Activated CD4-positive, alpha-beta T cell treated with anti-CD3 and anti-CD28 coated beads, Interleukin-10, Interleukin-2, amounts not matched to agents 100 ng/mL and 50 ng/mL, durations not matched to agents 16 hours and 8 hours (primary cell): ENCODE measurements around the gene THYN1.

Source experiments
- DNase-seq: peaks from one replicate; pipeline ENCODE4 v3.0.0-alpha.2; 2020

The THYN1 gene

GRCh38 chr11:134207538-134208239 is 45.5 kb downstream of the THYN1 start:
- DNase-seq: peak; percentile 70

DNA sequence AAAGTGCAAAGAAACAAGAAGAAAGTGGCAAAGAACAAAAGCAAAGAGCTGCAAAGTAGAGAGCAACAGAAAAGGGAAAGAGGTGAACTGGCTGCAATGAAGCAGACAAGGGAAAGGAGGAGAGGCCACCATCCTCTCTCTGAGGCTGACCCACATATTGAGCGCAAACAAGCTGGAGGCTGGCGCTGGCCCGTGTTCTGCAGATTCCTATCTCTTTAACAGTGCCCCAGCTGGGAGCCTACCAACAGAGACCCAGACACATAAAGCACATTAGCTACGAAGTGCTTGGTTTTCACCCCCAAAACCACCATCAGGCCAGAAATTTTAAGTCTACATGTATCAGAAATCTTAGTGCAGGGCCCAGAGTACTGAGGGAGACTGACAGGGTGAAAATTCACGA is 47.0 kb downstream of the THYN1 start:
- DNase-seq: no peak

GRCh38 chr11:134205729-134206128 is 47.4 kb downstream of the THYN1 start:
- DNase-seq: no peak

- no peak for DNase-seq
Observed at GRCh38 chr11:134202661-134203060, 50.5 kb downstream of the THYN1 start.

GRCh38 chr11:134200688-134201087 is 52.5 kb downstream of the THYN1 start:
- DNase-seq: no peak

GRCh38 chr11:134199531-134199930 is 53.6 kb downstream of the THYN1 start:
- DNase-seq: no peak
